ENCODE measurements around the gene PRSS33. TPM values are rescaled to one million over a fixed set of nuclear protein-coding genes. Genes with fewer than 3 reads are reported as not detected.

Gene PRSS33
- total RNA-seq, 6 experiments from 2014 or later, result not detected

GRCh38 chr16:2819939-2820835 lies 32.8 kb upstream of the PRSS33 start:
- TF ChIP-seq CTCF (IDR thresholded peaks at IDR 0.05), result no peak
- Mint-ChIP-seq H3K4me3 (no peak overlapping the region), H3K9me3 (no peaks in the 10 kb centered on the region), H3K27ac (no peak overlapping the region), H3K4me1 (ENCODE audit: low read depth) (no peaks in the 10 kb centered on the region), H3K36me3 (ENCODE audit: low read depth) (no peaks in the 10 kb centered on the region), H3K27me3 (ENCODE audit: insufficient read depth) (peaks cover 38% of the 10 kb centered on the region)
- DNase-seq, result no peak

DNA sequence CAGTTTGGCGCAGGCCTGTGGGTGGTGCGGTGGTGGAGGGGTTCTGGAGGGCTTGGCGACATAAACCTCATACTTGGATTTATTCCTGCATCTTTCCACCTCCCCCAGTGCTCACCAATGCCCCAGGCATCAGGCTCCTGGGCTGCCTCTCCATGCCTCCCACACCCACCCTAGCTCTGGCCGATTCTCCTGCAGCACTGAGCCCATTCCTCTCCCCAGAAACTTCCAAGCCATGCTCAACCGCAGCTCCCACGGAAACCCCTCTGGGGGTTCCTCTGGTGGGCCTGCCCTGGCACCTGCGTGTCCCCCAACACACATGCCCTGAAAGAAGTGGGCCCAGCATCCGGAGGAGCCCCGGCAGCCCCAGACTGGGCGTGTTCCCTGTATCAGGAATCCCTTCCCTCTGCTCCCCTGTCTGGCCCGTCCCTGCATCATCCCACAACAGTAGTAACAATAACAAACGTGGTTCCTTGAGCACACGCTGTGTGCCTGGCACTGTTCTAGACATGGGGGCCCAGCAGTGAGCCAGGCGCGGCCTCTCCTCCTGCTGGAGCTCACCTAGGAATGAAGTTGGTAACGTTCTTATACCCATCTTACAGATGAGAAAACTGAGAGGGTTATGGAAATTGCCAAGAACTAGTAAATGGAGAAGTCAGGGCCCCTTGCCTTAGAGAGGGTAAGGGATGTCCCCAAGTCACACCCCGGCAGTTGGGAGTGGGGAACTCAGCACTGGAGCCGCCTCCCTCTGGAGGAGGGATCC lies 32.0 kb upstream of the PRSS33 start:
- TF ChIP-seq CTCF (IDR thresholded peaks at IDR 0.05), result no peak
- no peak for DNase-seq
- no peaks in the 10 kb centered on the region for H3K4me1 Mint-ChIP-seq (ENCODE audit: low read depth)
- no peak overlapping the region for H3K27ac Mint-ChIP-seq
- H3K36me3 Mint-ChIP-seq (ENCODE audit: low read depth), result no peaks in the 10 kb centered on the region
- peaks cover 39% of the 10 kb centered on the region for H3K27me3 Mint-ChIP-seq (ENCODE audit: insufficient read depth)
- no peaks in the 10 kb centered on the region for H3K9me3 Mint-ChIP-seq
- H3K4me3 Mint-ChIP-seq, result no peak overlapping the region

GRCh38 chr16:2818272-2818876 lies 31.0 kb upstream of the PRSS33 start:
- H3K27me3 Mint-ChIP-seq (ENCODE audit: insufficient read depth), result peaks cover 37% of the 10 kb centered on the region
- H3K4me1 Mint-ChIP-seq (ENCODE audit: low read depth), result no peaks in the 10 kb centered on the region
- no peak for TF ChIP-seq CTCF (IDR thresholded peaks at IDR 0.05)
- H3K36me3 Mint-ChIP-seq (ENCODE audit: low read depth), result no peaks in the 10 kb centered on the region
- DNase-seq, result no peak
- H3K9me3 Mint-ChIP-seq, result no peaks in the 10 kb centered on the region
- H3K4me3 Mint-ChIP-seq, result no peak overlapping the region
- no peak overlapping the region for H3K27ac Mint-ChIP-seq

DNA sequence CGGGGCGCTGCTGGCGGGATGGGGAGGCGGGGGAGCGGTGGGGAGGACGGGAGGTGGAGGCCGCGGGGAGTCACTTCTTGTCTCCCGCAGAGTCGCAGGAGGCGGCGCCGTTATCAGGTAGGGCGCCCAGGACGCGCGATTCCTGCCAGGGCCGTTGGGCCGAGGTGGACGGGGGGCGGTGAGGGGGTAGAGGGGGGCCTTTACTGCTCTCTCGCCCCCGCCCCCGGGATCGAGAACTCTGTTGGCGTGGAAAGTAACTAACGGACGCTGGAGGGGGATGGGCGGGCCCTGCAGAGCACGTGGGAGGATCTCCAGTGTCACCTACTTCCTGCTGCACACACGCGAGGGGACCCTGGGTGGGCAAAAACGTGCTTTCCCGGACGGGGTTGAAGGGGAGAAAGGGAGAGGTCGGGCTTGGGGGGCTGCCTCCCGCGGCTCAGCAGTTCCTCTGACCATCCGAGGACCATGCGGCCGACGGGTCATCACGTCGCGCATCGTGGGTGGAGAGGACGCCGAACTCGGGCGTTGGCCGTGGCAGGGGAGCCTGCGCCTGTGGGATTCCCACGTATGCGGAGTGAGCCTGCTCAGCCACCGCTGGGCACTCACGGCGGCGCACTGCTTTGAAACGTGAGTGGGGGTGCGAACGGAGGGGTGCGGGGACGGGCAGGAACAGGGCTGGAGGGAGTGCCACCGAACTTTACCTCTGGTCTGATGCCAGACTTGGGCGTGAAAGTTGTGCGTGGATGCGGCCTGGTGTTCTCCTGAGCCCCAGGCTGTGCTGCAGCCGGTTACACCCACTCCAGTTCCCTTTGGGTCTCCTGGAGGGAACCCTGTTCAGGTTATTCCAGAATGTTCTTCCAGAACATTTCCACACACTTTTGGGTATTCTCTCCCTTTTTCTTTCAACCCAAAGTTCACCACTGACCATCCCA lies 30.2 kb upstream of the PRSS33 start:
- Mint-ChIP-seq H3K4me3 (no peak overlapping the region), H3K27ac (no peak overlapping the region), H3K9me3 (no peaks in the 10 kb centered on the region), H3K27me3 (ENCODE audit: insufficient read depth) (peaks cover 37% of the 10 kb centered on the region), H3K36me3 (ENCODE audit: low read depth) (no peaks in the 10 kb centered on the region), H3K4me1 (ENCODE audit: low read depth) (no peaks in the 10 kb centered on the region)
- no peak for DNase-seq
- TF ChIP-seq CTCF (IDR thresholded peaks at IDR 0.05), result no peak

Data from HFFc6 (cell line).